GM18499 (cell line): ENCODE results near the gene BIK.

Source experiments
- ATAC-seq: cut with Tn5 transposase; IDR thresholded peaks from one replicate; pipeline ENCODE4 v1.9.1; 2021; ENCODE audit warnings: moderate number of reproducible peaks; ENCODE audit not compliant: insufficient read depth, unreplicated experiment

The BIK gene, protein sequence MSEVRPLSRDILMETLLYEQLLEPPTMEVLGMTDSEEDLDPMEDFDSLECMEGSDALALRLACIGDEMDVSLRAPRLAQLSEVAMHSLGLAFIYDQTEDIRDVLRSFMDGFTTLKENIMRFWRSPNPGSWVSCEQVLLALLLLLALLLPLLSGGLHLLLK

GRCh38 chr22:43110444-43110926 lies at the start of gene BIK:
Gene BIK (plus strand): TSS chr22:43110750. CDS start chr22:43124023, 13,273 bp downstream.
- no peak for ATAC-seq

DNA sequence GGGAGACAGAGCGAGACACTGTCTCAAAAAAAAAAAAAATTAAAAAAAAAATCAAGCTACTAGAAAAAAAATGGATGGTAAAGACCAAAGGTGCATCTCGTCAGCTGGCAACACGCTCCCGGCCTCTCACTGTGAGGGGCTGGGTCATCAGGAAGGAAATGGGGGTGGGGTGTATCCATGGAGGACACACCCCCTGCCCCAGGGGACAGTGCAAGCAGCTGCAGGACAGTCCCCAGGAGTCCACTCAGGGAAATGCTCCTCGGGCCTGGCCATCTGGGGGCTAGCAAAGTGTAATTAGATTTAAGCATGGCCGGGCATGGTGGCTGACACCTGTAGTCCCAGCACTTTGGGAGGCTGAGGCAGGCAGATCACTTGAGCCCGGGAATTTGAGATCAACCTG lies 44.4 kb upstream of the BIK start:
- ATAC-seq: no peak

GRCh38 chr22:43066844-43067385 lies 43.6 kb upstream of the BIK start:
- ATAC-seq: no peak

- ATAC-seq: no peak
These were observed 33.3 kb upstream of the BIK start for GRCh38 chr22:43077121-43077877.

GRCh38 chr22:43078522-43078921 lies 32.0 kb upstream of the BIK start:
- ATAC-seq: no peak

DNA sequence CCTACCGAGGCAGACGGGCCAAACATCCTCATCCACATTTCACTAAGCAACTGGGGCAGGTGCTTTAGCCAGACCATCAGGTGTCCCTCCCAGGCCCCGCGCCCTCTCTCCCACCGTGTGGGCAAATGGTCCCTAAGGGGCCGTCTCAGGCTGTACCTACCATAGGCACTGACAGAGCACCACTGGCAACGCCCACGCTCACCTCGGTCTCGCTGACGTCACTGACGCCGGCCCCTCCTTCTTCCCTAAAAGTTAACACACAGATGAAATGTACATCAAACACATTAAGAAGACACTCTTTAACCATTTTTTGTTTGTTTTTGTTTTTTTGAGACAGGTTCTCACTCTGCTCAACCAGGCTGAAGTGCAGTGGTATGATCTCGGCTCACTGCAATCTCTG lies 30.8 kb upstream of the BIK start:
- no peak for ATAC-seq

DNA sequence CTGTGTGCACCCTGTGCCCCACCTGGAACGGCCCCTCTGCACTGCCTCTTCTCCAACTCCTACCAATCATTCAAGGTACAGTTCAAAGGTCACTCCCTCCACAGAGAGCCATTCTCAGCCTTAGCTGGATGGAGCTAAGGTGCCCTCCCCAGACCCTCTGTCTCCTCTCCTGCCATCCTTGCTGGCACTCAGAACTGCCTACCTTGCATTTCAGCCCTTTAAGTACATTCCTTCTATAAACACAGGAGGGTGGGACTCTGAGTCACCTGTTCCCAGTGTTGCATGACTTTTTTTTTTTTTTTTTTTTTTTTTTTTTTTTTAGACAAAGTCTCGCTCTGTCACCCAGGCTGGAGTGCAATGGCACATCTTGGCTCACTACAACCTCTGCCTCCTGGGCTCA lies 29.9 kb upstream of the BIK start:
- ATAC-seq: no peak

DNA sequence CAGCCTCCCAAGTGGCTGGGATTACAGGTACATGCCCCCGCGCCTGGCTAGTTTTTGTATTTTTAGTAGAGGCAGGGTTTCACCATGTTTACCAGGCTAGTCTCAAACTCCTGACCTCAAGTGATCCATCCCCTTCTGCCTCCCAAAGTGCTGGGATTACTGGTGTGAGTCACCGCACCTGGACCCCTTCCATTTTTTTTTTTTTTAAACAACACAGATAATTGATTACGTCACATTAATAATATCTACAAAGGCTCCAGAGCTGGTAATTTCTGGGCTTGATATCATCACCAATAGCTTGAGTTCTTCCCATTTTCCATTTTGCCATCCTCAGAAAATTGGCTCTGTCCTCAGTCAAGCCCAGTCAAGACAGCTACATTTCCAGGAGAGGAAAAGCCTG lies 28.6 kb upstream of the BIK start:
- ATAC-seq: no peak

DNA sequence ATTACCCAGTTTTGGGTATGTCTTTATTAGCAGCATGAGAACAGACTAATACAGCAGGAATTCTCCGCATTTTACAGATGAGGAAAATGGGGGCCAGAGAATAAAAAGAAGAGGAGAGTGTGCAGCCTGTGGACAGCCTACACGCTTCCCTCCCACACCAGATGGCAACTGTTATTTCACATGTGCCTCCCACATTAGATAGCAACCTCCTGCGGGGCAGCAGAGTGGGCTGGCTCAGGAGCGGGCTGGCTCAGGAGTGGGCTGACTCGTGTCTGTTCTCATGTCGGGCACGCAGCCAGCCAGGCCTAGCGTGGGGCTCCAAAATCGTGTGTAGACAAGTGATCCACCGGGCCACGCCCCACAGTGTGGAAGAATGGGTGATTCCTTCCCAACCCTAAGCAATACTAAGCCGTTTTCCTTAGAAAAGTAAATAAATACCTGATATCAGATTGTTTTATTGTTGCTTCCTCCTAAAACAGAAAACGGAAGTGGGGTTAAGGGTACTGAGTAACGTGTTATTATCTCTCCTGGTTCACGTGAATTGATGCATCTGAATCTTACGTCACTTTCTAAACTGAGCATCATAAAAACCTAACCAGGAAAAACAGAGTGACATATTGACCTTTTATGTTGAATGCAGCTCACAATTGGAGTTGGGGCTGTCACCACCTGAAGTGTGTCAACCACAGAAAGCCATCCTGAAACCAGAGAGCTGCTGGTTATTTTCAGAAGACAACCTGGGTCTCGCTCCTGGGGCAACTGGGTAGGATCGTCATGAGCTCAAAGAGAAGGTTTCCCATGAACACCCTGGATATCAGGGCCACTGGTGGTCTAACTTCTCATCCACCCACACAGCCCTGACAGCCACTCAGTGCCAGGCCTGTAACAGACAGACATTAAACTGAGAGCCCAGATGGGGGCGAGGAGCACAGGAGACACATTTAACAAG lies 24.6 kb upstream of the BIK start:
- ATAC-seq: no peak

GRCh38 chr22:43088627-43088983 lies 21.9 kb upstream of the BIK start:
- no peak for ATAC-seq

DNA sequence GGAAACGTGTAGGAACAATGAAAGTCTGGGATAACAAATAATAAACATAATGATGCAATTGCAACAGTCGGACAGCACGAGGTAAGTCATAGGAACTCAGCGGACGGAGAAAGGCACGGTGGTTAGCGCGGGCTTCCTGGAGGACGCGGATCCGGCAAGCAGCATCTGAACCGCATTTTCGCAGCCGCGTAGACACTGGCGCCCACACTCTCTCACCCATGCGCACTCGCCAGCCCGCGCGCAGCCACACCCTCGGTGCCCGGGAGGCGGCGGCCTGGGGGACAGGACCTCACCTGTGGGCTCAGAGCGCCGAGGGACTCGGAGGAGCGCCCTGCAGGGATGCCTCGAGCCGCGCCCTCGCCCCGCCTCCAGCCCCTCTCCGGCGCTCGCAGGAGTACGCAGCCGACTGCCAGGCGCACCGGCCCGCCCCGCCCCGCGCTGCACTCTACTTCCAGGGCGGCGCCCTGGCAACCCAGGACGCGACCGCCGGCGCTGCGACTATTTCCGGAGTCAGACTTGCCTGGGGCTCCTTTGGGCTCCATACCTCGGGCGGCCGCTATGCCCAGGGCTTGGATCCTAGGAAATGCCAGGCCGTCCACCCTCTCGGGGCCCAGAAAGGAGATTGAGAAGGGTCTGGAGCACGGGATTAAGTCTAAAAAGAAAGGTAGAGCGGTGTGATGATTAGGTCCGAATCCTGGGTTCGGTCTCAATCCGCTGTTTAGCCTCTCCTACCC lies 21.4 kb upstream of the BIK start, which contains the start of gene TTLL1:
Gene TTLL1 (minus strand): TSS at position 408 of the 734 bp plus-strand sequence. CDS start 13,805 bp downstream, outside the sequence.
- ATAC-seq: no peak

DNA sequence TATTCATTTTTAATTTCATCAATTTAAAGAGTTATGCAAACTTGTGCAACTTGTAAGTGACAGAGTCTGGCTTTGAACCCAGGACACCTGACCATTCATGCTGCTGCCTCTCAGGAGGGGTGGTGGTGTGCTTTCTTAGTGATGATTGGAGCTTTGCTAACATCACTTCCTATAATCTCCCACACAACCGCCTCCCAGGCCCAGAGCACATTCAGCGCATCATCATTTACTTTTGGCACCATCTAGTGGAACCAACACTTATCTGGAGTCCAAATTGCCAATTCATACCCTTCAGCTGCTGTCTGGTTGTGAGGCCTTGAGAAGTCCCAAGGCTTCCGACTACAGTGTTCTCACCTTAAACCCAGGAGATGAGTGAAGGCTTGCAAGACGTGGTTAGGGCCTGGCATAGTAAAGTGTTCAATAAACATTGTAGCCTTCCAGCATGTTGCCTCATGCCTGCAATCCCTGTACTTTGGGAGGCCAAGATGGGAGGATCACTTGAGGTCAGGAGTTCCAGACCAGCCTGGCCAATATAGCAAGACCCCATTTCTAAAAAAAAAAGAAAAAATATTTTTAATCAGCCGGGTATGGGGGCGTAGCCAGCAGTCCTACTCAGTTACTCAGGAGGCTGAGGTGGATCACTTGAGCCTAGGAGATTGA lies 20.3 kb upstream of the BIK start:
- no peak for ATAC-seq

DNA sequence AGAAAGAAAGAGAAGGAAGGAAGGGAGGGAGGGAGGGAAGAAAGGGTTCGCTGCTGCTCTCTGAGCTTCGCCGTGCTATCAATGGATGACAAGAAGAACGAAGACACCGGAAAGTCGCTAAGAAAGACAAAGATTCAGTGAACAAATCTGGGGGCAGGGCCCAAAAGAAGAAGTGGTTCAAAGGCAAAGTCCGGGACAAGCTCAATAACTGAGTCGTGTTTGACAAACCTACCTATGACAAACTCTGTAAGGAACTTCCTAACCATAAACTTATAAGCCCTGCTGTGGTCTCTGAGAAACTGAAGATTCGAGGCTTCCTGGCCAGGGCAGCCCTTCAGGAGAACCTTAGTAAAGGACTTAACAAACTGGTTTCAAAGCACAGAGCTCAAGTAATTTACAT lies 18.5 kb upstream of the BIK start:
- ATAC-seq: no peak

DNA sequence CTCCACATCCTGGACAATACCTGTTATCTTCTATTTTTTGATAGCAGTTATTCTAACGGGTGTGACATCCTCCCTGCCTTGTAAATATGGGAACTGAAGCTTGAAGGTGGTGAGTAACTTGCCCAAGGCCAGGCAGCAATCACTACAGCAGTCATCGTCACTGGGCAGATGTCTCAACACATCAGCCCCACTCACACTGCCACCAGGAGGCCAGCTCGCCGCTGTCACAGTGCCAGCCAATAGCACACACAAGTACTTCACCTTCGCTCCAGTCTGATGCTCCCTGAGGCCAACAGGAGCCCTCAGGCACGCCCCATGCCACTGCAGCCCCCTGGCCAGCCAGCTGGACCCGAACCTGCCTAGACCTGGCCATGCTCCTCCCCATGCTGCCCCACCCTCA lies 16.5 kb upstream of the BIK start:
- no peak for ATAC-seq

DNA sequence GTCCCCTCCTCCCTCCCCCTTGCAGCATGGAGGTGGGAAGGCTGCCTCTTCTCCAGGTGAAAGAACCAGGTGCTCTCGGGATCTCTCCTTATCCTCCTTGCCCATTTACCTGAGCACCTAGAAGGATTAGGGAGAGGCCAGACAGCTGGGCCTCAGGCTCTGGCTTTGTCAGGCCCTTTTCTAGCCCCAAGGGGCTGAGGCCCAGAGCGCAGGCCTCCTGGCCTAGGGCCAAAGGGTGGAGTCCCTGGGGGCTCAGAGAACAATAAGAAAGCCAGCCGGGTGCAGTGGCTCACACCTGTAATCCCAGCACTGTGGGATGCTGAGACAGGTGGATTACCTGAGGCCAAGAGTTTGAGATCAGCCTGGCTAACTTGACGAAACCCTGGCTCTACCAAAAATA lies 16.0 kb upstream of the BIK start:
- no peak for ATAC-seq

- ATAC-seq: no peak
These were observed 14.1 kb upstream of the BIK start for GRCh38 chr22:43096420-43096819.

GRCh38 chr22:43098356-43098755 lies 12.2 kb upstream of the BIK start:
- no peak for ATAC-seq

DNA sequence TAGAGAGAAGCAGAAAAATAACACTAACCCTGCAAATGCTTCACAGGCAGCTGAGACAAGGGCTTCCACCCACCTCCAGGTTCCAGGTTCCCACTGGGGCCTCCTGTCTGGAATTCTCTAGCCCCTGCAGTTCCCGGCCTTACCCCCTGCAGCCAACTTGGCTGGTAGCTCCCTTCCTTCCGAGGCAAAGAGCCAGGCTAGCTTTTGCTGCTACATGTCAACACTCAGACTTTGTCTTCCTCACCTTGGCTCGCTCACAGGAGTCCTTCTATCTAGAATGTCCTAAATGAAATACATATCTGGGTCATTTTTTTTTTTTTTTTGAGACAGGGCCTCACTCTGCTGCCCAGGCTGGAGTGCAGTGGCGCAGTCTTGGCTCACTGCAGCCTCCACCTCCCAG lies 11.5 kb upstream of the BIK start:
- no peak for ATAC-seq

DNA sequence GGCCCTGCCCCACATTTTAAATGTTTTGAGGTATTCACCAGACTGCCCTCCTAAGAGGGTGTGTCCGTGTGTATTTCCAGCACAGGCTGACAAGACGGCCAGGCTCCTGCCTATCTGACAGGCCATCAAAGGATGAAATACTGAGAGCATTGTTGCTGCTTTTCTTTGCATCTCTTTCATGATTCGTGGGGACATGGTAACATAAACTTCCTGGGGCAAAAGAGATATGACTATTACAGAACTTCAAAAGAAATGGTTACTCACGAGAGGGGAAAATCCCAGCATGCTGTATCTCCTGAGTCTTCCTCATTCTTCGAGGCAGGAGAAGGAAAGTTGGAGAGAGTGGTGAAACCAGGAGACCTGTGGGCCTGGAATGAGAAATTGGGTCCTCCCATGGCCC lies 10.3 kb upstream of the BIK start:
- no peak for ATAC-seq
